Testis (tissue), 3 donors: Measurements from ENCODE around the gene RFT1. TPM values are rescaled to one million over a fixed set of nuclear protein-coding genes. Genes with fewer than 3 reads are reported as not detected.
A peak's percentile ranks its signal among the peaks of the same experiment; 100 is the strongest.

Experiments
- DNase-seq: peaks from one replicate; pipeline ENCODE4 v3.0.0-alpha.2; 2019
- H3K27ac ChIP-seq, 2 donors: fragments of 200-600 bp; sonication (generic); one replicate each; pipeline ENCODE4 v1.5.1; 2019
- H3K27me3 ChIP-seq: fragments of 200-600 bp; sonication (generic); one replicate; pipeline ENCODE4 v1.5.1; 2019
- H3K36me3 ChIP-seq: fragments of 200-600 bp; sonication (generic); one replicate; pipeline ENCODE4 v1.5.1; 2017; ENCODE audit warnings: low read depth; ENCODE audit errors: missing control alignments
- H3K4me1 ChIP-seq: fragments of 200-600 bp; sonication (generic); one replicate; pipeline ENCODE4 v1.5.1; 2019
- H3K4me3 ChIP-seq, 2 donors: fragments of 200-600 bp; sonication (generic); one replicate each; pipeline ENCODE4 v1.5.1; 2017 to 2019
- H3K9me3 ChIP-seq: fragments of 200-600 bp; sonication (generic); one replicate; pipeline ENCODE4 v1.5.1; 2017
- POLR2A ChIP-seq: fragments of 450-650 bp; IDR thresholded peaks from one replicate; pipeline ENCODE4 v1.6.1; 2017; ENCODE audit warnings: antibody characterized with exemption, mild to moderate bottlenecking, moderate library complexity
- WGBS, 2 donors: methylation state at CpG; one replicate each; pipeline ENCODE4 v1.1.5; 2018; 5-methylcytosine and 5-hydroxymethylcytosine counted together
- intact Hi-C: fragments of 100-400 bp; cut with DNase I; formaldehyde crosslinking; loops from one replicate; pipeline ENCODE4 v1.15.1; 2023; ENCODE audit warnings: low total_unique reads
- polyA plus RNA-seq: library from polyadenylated mRNA; stranded (reverse); fragments of 350-450 nt; fragmentation: Illumina TruSeq; extraction: RNeasy Lipid Tissue Mini Kit (QIAGEN cat#74804); gene quantifications from one replicate; pipeline ENCODE4 v1.2.3, GENCODE V29; 2014; ENCODE audit warnings: low read depth, low replicate concordance; ENCODE audit not compliant: insufficient read depth
- total RNA-seq, 2 donors: library from RNA; depleted of rRNA; stranded (reverse); fragments of >200 nt; gene quantifications; one replicate each; pipeline ENCODE4 v1.2.3, GENCODE V29; 2016
- TF ChIP-seq, protein P1 (sequence below), 3 experiments: fragments of 450-650 bp in 2 of 3; fragments of 200-600 bp in 1 of 3; sonication (generic) in 1 of 3; IDR thresholded peaks; one replicate each; pipeline ENCODE4 v1.5.1; 2016 to 2019; ENCODE audit warnings: antibody characterized with exemption in 3 of 3, mild to moderate bottlenecking in 2 of 3, moderate library complexity in 1 of 3

RFT1 gene
- total and polyA plus RNA-seq, 3 donors from 2014 or later = 27.2 to 36.8 (median 33.9) TPM

GRCh38 chr3:53163444-53164387 lies 33.5 kb upstream of the RFT1 start:
- Histone ChIP-seq H3K27ac (peak overlapping the region in 1 of 2 donors; percentile 23), H3K9me3 (no peaks in the 10 kb centered on the region), H3K36me3 (no peaks in the 10 kb centered on the region), H3K27me3 (no peaks in the 10 kb centered on the region), H3K4me3 (no peak overlapping the region), H3K4me1 (peaks cover 47% of the 10 kb centered on the region)
- TF ChIP-seq, protein P1, sequence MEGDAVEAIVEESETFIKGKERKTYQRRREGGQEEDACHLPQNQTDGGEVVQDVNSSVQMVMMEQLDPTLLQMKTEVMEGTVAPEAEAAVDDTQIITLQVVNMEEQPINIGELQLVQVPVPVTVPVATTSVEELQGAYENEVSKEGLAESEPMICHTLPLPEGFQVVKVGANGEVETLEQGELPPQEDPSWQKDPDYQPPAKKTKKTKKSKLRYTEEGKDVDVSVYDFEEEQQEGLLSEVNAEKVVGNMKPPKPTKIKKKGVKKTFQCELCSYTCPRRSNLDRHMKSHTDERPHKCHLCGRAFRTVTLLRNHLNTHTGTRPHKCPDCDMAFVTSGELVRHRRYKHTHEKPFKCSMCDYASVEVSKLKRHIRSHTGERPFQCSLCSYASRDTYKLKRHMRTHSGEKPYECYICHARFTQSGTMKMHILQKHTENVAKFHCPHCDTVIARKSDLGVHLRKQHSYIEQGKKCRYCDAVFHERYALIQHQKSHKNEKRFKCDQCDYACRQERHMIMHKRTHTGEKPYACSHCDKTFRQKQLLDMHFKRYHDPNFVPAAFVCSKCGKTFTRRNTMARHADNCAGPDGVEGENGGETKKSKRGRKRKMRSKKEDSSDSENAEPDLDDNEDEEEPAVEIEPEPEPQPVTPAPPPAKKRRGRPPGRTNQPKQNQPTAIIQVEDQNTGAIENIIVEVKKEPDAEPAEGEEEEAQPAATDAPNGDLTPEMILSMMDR (IDR thresholded peaks at IDR 0.05) = no peak
- no peak for TF ChIP-seq POLR2A
- WGBS, 2 donors = 63 to 71% methylated on average over 6 of the region's 6 CpGs
- intact Hi-C loops = no loop called here
- peak; percentile 23 for DNase-seq

GRCh38 chr3:53162672-53163443 lies 32.6 kb upstream of the RFT1 start:
- Histone ChIP-seq H3K36me3 (no peaks in the 10 kb centered on the region), H3K27ac (peak overlapping the region; percentile 79 to 89), H3K4me3 (peak overlapping the region; percentile 91 to 92), H3K4me1 (peaks cover 40% of the 10 kb centered on the region), H3K27me3 (no peaks in the 10 kb centered on the region), H3K9me3 (no peaks in the 10 kb centered on the region)
- intact Hi-C loops = no loop called here
- TF ChIP-seq, protein P1 (IDR thresholded peaks at IDR 0.05) = no peak
- no peak for TF ChIP-seq POLR2A
- peak; percentile 32 for DNase-seq
- 49 to 66% methylated on average over 6 to 12 of the region's 12 CpGs for WGBS, 2 donors

DNA sequence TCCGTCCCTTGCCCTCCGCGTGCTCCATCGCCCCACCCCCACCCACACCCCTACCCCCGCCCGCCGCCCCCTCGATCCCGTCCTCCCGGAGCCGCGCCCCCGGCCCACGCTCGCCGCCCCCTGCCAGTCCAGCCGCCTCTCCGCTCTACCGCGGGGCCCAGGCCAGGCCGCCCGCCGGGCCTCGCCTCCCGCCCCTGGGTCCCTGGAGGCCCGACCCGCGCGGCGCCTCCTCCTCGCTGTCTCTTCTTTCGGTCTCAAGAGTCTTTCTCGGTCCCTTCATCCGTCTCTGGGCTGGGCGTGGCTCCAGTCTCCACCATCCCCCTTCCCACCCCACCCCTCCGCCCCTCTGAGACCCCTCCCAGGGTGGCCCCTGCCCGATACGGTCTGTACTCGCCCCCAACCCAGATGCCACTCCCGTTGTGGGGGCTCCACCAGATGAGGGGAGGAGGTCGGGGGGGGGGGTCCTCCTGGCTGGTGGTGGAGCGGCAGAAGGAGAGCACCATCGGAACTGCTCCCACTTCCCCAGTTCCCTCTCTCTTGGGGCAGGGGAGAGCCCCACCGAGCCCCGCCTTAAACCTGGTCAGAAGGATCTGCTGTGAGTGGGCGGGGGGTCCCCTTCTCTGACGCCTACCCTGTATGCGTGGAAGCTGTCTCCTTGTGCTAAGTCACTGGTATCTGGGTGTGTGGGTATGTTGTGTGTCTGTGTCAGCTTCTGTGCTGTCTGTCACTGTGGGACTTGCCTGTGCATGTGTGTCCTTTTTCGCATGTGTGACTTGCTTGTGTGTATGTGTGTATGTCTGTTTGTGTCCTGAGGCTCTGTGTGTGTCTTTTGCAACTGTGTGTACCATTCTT lies 31.8 kb upstream of the RFT1 start:
- TF ChIP-seq, protein P1 (IDR thresholded peaks at IDR 0.05) = no peak
- no peak for TF ChIP-seq POLR2A
- H3K4me1 ChIP-seq = peaks cover 32% of the 10 kb centered on the region
- intact Hi-C loops = no loop called here
- peak overlapping the region; percentile 91 to 92 for H3K4me3 ChIP-seq
- peak overlapping the region; percentile 79 to 89 for H3K27ac ChIP-seq
- DNase-seq = peak; percentile 21
- no peaks in the 10 kb centered on the region for H3K36me3 ChIP-seq
- WGBS, 2 donors = 6 to 8% methylated on average over 21 to 49 of the region's 49 CpGs
- no peaks in the 10 kb centered on the region for H3K27me3 ChIP-seq
- H3K9me3 ChIP-seq = no peaks in the 10 kb centered on the region

GRCh38 chr3:53161450-53161819 lies 31.2 kb upstream of the RFT1 start:
- Histone ChIP-seq H3K36me3 (no peaks in the 10 kb centered on the region), H3K9me3 (no peaks in the 10 kb centered on the region), H3K27ac (peak overlapping the region; percentile 79 to 89), H3K4me3 (peak overlapping the region; percentile 91 to 92), H3K27me3 (no peaks in the 10 kb centered on the region), H3K4me1 (peaks cover 26% of the 10 kb centered on the region)
- TF ChIP-seq, protein P1 (IDR thresholded peaks at IDR 0.05) = no peak
- WGBS, 2 donors = 1% methylated on average over 20 to 31 of the region's 41 CpGs
- intact Hi-C loops = no loop called here
- DNase-seq = peak; percentile 40
